Midbrain (tissue), 1 donor: Measurements from ENCODE around the gene SURF2.
"Not testable (repeated sequence)": the region's sequence is repeated elsewhere in the genome, so short reads cannot be mapped to it uniquely, and the experiment has no call there.

Experiments used
- DNase-seq: peaks from one replicate; lab custom pipeline; 2025; lab: John Stamatoyannopoulos, UW

Gene SURF2

DNA sequence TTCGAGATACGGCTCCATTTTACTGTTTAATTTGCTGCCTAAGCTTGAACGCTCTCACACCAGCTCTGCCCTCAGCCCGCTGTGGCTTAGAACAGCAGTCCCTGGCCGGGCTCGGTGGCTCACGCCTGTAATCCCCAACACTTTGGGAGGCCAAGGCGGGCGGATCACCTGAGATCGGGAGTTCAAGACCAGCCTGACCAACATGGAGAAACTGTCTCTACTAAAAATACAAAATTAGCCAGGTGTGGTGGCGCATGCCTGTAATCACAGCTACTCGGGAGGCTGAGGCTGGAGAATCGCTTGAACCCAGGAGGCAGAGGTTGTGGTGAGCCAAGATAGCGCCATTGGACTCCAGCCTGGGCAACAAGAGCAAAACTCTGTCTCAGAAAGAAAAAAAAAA is 20.9 kb downstream of the SURF2 start:
- DNase-seq: not testable (repeated sequence)

- DNase-seq: no peak
These were observed 21.4 kb downstream of the SURF2 start for GRCh38 chr9:133377721-133378216.

- DNase-seq: no peak
These were observed 22.1 kb downstream of the SURF2 start for GRCh38 chr9:133378408-133378962.

DNA sequence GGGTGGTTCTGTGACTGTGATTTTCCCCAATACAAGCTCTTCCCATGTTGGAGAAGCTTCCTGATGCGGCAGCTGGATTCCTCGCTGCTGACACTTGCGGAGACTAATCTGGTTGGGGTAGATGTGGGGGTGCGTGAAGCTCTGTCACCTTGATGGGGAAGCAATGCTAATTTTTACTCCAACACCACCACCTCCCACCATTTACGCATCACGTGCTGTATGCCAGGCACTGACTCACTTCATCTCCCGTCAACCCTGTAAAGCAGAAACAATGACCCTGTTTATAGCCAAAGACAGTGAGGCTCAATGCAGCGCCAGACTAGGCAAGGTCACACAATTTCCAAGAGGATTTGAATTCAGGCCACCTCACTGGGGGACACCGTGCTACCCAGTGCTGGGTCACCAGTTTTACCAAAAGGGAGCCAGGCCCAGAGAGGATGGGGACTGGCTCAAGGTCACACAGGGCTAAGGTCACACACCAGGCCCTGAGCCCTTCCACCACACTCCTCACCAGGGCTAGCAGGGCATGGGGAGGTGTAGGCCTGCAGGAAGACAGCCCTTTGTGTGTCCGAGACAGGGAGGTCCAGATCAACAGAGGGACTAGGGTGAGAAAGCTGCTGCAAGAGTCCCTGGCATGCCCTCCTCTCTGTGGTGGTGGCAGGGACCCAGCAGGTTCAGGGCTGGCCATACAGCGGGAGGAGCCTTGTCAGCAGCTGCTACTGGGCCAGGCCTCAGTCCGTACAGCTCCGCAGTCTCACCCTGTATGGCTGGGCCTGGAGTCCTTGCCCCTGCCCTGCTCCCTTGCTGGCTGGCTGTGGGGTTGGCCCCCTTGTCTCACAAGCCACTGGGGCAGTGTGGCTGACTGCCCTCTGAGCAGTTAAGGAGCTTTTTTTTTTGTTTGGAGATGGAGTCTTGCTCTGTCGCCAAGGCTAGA is 23.1 kb downstream of the SURF2 start:
- DNase-seq: peak; percentile 28

GRCh38 chr9:133380734-133381133 is 24.4 kb downstream of the SURF2 start:
- no peak for DNase-seq

DNA sequence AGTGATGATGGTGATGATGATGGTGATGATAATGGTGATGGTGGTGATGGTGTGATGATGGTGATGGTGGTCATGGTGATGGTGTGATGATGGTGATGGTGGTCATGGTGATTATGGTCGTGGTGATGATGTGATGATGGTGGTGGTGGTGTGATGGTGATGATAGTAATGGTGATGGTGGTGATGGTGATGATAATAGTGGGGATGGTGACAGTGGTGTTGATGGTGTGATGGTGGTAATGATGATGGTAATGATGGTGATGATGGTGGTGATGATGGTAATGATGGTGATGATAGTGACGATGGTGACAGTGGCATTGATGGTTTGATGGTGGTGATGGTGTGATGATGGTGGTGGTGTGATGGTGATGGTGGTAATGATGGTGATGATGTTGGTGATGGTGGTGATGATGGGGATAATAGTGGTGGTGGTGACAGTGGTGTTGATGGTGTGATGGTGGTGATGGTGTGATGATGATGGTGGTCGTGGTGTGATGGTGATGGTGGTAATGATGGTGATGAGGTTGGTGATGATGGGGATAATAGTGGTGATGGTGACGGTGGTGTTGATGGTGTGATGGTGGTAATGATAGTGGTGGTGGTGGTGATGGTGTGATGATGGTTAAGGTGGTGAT is 26.3 kb downstream of the SURF2 start:
- no peak for DNase-seq

DNA sequence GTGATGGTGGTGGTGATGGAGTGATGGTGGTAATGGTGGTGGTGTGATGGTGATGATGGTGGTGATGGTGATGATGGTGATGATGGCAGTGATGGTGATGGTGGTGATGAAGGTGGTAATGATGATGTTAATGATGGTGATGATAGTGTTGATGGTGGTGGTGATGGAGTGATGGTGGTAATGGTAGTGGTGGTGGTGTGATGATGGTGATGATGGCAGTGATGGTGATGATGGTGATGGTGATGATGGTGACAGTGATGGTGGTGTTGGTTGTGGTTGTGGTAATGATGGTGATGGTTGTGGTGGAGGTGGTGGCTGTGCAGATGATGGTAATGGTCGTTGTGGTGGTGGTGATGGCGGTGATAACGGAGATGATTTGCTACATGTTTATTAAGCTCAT is 27.1 kb downstream of the SURF2 start:
- DNase-seq: no peak

GRCh38 chr9:133384736-133385321 is 28.5 kb downstream of the SURF2 start:
- no peak for DNase-seq

DNA sequence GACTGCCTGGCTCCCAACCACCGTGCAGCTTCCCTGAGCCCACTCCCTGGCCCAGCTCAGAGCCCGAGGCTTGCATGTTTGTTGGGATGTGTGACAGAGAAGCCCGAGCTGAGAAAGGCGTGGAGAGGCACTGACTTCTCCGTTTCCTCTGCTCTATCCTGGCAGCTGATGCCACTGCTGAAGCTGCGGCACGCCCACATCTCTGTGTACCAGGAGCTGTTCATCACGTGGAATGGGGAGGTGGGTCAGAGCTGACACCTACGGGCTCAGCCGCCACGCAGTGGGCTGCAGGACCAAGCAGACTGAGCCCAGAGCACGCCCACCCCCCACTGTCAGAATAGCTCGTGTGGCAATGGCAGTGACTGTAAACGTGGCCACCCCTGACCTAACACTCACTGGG is 29.1 kb downstream of the SURF2 start:
- DNase-seq: no peak

DNA sequence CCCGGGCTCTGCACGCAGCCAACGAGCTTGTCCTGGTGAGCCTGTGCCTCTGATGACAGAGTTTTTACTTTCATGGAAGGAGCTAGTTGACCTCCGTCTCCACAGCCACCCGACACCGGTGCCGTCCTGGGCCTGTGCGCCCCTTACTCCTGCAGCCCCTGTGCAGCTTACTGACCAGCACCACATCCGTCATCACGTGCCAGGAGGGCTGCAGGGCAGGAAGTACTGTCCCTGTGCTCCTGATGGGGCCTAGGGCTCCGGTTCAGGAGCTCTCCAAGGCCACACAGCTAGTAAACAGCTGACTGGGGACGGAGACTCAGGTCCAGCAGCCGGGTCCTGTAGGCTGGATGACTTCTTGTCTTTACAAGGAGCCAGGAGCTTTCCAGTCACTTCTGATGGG is 30.0 kb downstream of the SURF2 start:
- no peak for DNase-seq

GRCh38 chr9:133387680-133388079 is 31.3 kb downstream of the SURF2 start:
- DNase-seq: no peak

DNA sequence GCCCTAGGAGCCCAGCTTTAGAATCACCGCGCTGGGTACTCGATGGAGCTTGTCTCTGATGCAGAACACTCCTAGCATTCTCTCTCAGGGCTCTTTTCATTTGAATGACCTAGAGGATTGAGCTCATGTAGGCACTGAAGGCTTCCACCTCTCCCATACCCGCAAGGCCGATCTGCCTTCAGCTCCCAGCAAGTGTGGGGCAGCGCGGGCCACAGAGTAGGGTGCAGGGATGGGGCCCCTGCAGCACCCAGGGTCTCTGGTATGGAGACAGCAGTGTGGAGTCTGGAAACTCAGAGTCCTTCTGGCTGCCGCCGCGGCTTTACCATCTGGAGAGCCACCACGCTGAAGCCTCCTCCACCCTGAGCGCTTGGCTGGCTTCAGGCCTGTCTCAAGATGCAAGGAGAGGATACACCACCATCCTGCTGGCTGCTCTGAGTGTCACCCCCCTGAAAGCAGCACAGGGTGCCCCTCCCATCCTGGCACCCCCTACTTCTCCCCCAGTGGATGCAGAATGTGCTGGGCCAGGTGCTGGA is 32.7 kb downstream of the SURF2 start:
- no peak for DNase-seq

GRCh38 chr9:133389562-133389961 is 33.2 kb downstream of the SURF2 start:
- DNase-seq: no peak

GRCh38 chr9:133390713-133391112 is 34.4 kb downstream of the SURF2 start:
- no peak for DNase-seq

- not testable (repeated sequence) for DNase-seq
These were observed 35.1 kb downstream of the SURF2 start for GRCh38 chr9:133391449-133391848.

GRCh38 chr9:133392308-133392707 is 36.0 kb downstream of the SURF2 start:
- DNase-seq: not testable (repeated sequence)

- DNase-seq: no peak
These were observed 37.0 kb downstream of the SURF2 start for GRCh38 chr9:133393399-133393798.

- no peak for DNase-seq
These were observed 38.4 kb downstream of the SURF2 start for GRCh38 chr9:133394687-133395271.

GRCh38 chr9:133396952-133397351 is 40.6 kb downstream of the SURF2 start:
- no peak for DNase-seq

DNA sequence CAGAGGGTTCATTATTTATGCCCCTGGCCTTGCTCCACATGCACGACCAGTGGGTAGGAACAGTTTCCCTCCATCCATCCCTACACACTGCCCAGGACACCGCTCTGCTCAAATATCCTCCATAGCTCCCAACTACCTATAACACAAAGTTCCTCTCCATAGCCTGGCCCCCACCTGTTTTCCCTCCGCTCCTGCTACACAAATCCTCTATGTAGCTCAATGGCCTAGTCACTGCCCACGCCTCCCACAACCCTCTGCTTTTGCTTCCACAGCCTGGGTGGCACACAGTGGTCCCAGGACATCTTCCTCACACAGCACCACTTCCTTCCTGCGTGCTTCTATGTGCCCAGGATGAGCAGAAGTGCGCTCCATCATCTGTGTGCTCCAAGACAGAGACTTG is 41.0 kb downstream of the SURF2 start:
- DNase-seq: no peak

DNA sequence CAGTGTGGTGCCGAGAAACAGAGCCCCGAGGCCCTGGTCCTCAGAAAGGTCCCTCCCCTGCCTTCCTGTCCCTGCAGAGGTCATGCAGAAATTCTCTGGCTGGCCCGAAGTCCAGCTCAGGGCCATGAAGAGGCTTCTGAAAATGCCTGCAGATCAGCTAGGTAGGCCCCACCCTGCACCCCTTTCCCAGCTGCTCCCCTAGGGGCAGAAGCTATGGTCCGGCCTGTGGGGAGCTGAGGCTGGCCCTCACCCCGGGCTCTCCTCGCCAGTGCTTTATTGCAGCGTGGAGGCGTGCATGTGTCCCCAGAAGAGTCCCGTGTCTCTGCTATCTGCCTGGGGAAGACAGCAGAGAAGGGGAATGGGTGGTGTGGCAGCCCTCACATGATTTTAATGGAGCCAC is 41.5 kb downstream of the SURF2 start:
- DNase-seq: no peak

GRCh38 chr9:133400292-133400691 is 43.9 kb downstream of the SURF2 start:
- DNase-seq: no peak
